ENCODE data around the gene GPT2.
A peak's percentile ranks its signal among the peaks of the same experiment; 100 is the strongest.

The GPT2 gene

GRCh38 chr16:46897471-46897870 is 13.3 kb downstream of the GPT2 start:
- DNase-seq = no peak

GRCh38 chr16:46898006-46898405 is 13.8 kb downstream of the GPT2 start:
- no peak for DNase-seq

GRCh38 chr16:46899443-46900143 is 15.4 kb downstream of the GPT2 start:
- DNase-seq = no peak

GRCh38 chr16:46900455-46901235 is 16.5 kb downstream of the GPT2 start:
- no peak for DNase-seq

GRCh38 chr16:46901709-46902108 is 17.5 kb downstream of the GPT2 start:
- DNase-seq = no peak

GRCh38 chr16:46903255-46903905 is 19.2 kb downstream of the GPT2 start:
- DNase-seq = no peak

- no peak for DNase-seq
Observed at GRCh38 chr16:46904471-46904870, 20.3 kb downstream of the GPT2 start.

GRCh38 chr16:46906360-46907060 is 22.3 kb downstream of the GPT2 start:
- no peak for DNase-seq

- no peak for DNase-seq
Observed at GRCh38 chr16:46907061-46907774, 23.1 kb downstream of the GPT2 start.

GRCh38 chr16:46908540-46909372 is 24.6 kb downstream of the GPT2 start:
- peak; percentile 55 to 60 for DNase-seq

- DNase-seq = no peak
Observed at GRCh38 chr16:46911038-46911437, 26.9 kb downstream of the GPT2 start.

GRCh38 chr16:46911650-46912049 is 27.5 kb downstream of the GPT2 start:
- no peak for DNase-seq

- DNase-seq = no peak
Observed at GRCh38 chr16:46914556-46915201, 30.5 kb downstream of the GPT2 start.

- no peak for DNase-seq
Observed at GRCh38 chr16:46915483-46916025, 31.4 kb downstream of the GPT2 start.

- DNase-seq = no peak
Observed at GRCh38 chr16:46916980-46917379, 32.8 kb downstream of the GPT2 start.

GRCh38 chr16:46918400-46918799 is 34.2 kb downstream of the GPT2 start:
- DNase-seq = no peak

- peak in 1 of 2 donors; percentile 33 for DNase-seq
Observed at GRCh38 chr16:46918905-46919792, 35.0 kb downstream of the GPT2 start.

GRCh38 chr16:46920402-46921068 is 36.4 kb downstream of the GPT2 start:
- no peak for DNase-seq

GRCh38 chr16:46922239-46922638 is 38.1 kb downstream of the GPT2 start:
- no peak for DNase-seq
